ENCODE data around the gene PET100.

Gene PET100

DNA sequence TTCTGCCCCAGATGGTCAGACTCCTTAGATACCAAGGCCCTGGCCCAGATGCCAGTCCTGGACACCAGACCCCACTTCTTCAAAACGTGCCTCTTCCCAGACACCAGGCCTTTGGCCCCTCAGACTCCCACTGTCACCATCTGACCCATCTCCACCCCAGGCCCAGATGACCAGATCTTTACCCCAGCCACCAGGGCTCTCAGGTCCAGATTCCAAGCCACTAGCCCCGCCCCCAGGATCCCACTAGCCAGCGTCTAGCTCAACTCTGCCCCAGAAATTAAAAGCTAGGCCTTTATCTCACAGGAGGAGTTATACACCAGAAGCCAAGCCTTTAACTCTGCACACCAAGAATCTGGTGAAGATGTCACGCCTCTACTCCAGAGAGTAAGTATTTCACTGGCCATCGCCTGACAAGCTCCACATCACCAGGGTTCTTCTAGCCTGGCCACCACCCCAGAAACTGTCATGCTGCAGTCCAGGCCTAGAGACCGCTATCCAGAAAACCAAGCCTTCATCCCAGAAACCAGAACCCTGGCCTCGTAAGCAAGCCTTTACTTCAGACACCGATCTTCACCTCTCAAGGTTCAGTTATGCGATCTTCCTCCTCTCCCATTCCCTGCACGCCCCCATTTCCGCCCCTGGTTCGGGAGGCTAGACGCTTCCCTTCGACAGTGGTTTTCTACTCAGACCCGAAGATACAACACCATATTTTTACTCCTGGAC lies 843 bp upstream of the PET100 start:
- Histone ChIP-seq H3K36me3 (ENCODE audit: control insufficient read depth, insufficient read depth, low read length) (no peaks in the 10 kb centered on the region), H3K9ac (ENCODE audit: low read length) (peak overlapping the region; percentile 97), H3K4me1 (ENCODE audit: control insufficient read depth, insufficient read depth, low read length) (peaks cover 21% of the 10 kb centered on the region), H3K27me3 (ENCODE audit: control insufficient read depth, insufficient read depth, low read length) (no peaks in the 10 kb centered on the region), H3K9me3 (ENCODE audit: control insufficient read depth, low read length) (no peaks in the 10 kb centered on the region), H3K4me3 (ENCODE audit: low read length) (peak overlapping the region; percentile 97)

GRCh38 chr19:7631577-7631976 lies 2.0 kb downstream of the PET100 start:
- H3K9me3 ChIP-seq (ENCODE audit: control insufficient read depth, low read length), result no peaks in the 10 kb centered on the region
- H3K9ac ChIP-seq (ENCODE audit: low read length), result no peak overlapping the region
- no peak overlapping the region for H3K4me3 ChIP-seq (ENCODE audit: low read length)
- no peaks in the 10 kb centered on the region for H3K27me3 ChIP-seq (ENCODE audit: control insufficient read depth, insufficient read depth, low read length)
- H3K4me1 ChIP-seq (ENCODE audit: control insufficient read depth, insufficient read depth, low read length), result peaks cover 21% of the 10 kb centered on the region
- no peaks in the 10 kb centered on the region for H3K36me3 ChIP-seq (ENCODE audit: control insufficient read depth, insufficient read depth, low read length)

DNA sequence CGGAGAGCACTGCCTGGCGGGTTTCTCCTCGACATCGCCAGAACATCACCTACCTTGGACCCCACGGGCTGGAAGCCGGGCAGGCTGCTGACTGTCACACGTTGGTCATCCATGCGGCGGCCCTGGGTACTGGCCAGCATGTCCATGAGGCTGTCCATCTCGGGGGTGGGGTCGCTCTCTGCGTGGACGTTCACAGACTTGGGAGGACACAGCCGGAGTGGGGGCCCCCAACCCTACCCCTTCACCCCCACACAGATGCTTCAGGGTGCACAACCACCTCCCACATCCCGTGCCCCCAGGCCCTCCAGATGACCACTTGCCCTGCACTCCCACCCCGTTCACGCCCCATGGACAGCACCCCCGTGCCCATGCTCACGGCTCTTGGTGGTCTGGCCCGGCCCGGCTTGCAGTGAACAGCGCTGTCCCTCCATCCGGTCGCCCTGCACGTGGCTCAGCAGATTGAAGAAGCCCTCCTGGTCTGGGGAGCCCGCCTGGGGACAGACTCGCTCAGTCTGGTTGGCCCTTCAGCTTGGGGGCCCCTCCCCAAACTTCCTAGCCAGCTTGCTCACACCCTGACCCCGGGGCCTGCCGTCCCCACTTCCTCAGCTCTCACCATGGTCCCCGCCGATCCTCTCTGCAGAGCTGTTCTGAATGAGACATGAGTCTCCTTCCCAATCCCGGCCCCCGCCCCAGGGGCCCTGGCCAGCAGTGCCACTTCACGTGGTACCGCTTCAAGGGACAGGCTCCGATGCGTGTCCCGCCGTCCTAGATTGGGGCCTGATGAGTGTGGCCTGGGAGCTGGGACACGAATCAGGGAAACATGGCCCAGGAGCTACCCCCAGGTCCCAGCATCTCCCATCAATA lies 3.0 kb downstream of the PET100 start:
- H3K4me3 ChIP-seq (ENCODE audit: low read length), result no peak overlapping the region
- H3K36me3 ChIP-seq (ENCODE audit: control insufficient read depth, insufficient read depth, low read length), result no peaks in the 10 kb centered on the region
- no peaks in the 10 kb centered on the region for H3K9me3 ChIP-seq (ENCODE audit: control insufficient read depth, low read length)
- H3K4me1 ChIP-seq (ENCODE audit: control insufficient read depth, insufficient read depth, low read length), result peaks cover 24% of the 10 kb centered on the region
- no peak overlapping the region for H3K9ac ChIP-seq (ENCODE audit: low read length)
- H3K27me3 ChIP-seq (ENCODE audit: control insufficient read depth, insufficient read depth, low read length), result no peaks in the 10 kb centered on the region

DNA sequence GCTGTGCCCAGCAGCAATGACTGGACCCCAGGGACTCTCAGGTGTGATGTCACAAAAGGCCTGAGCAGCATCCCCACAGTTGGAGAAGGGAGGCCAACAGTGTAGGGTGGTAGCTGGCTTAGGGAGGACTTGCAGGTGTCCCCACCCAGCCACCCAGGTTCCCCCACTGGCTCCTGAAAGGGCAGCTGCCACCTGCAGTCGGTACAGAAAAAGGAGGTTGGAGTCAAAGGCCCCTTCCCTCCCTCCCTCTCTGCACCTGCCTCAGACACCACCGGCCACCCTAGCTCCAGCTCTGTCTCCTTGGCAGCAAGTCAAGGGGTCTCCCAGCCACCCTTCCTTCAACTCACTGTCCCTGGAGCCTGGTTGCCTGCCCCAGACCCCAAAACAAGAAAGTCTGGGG lies 4.1 kb downstream of the PET100 start, which contains the start of gene PCP2:
PCP2 (minus strand) TSS at position 22 of the 400 bp plus-strand sequence. CDS start 262 bp downstream, outside the sequence.
- H3K9me3 ChIP-seq (ENCODE audit: control insufficient read depth, low read length), result no peaks in the 10 kb centered on the region
- no peak within 1 kb of the TSS for H3K4me3 ChIP-seq (ENCODE audit: low read length)
- H3K27me3 ChIP-seq (ENCODE audit: control insufficient read depth, insufficient read depth, low read length), result no peaks in the 10 kb centered on the region
- peaks cover 21% of the 10 kb centered on the region for H3K4me1 ChIP-seq (ENCODE audit: control insufficient read depth, insufficient read depth, low read length)
- H3K9ac ChIP-seq (ENCODE audit: low read length), result no peak within 1 kb of the TSS
- H3K36me3 ChIP-seq (ENCODE audit: control insufficient read depth, insufficient read depth, low read length), result no peaks in the 10 kb centered on the region

DNA sequence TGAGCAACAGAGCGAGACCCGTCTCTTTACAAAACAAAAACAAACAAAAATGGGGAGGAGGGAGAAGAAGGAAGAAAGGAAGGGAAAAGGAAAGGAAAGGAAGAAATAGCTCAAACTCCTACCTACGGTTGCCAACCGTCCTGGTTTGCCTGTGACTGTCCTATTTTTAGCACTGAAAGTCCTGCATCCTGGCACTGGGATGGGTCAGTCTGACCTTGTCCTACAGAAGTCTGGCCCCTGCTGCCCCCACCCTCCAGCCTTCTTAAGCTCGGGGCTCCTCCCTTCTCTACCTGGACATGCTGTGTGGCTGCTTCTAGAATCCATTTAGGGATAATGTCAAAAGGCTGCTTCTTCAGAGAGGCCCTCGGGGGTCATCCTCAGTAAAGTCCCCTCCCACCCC lies 6.1 kb downstream of the PET100 start:
- Histone ChIP-seq H3K4me3 (ENCODE audit: low read length) (no peak overlapping the region), H3K27me3 (ENCODE audit: control insufficient read depth, insufficient read depth, low read length) (no peaks in the 10 kb centered on the region), H3K9me3 (ENCODE audit: control insufficient read depth, low read length) (no peaks in the 10 kb centered on the region), H3K4me1 (ENCODE audit: control insufficient read depth, insufficient read depth, low read length) (peaks cover 12% of the 10 kb centered on the region), H3K36me3 (ENCODE audit: control insufficient read depth, insufficient read depth, low read length) (peaks cover 11% of the 10 kb centered on the region), H3K9ac (ENCODE audit: low read length) (no peak overlapping the region)

DNA sequence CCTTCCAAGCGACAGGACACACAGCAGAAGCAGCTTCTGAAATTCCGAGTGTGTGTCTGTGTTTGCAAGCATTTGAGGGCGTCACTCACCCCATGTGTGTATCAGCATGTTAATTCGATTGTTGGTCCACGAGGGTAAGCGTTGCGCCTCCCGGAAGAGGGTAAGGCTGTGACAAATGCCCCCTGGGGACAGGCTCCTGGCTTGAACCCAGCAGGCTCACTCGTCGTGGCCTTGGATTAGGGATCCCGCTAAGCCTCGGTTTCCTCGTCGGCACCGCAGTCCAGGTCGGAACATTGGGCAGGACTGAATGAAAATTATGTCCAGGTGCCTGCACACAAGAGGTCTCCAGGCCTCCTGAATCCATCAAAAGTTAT lies 6.7 kb downstream of the PET100 start:
- Histone ChIP-seq H3K9me3 (ENCODE audit: control insufficient read depth, low read length) (no peaks in the 10 kb centered on the region), H3K36me3 (ENCODE audit: control insufficient read depth, insufficient read depth, low read length) (peaks cover 11% of the 10 kb centered on the region), H3K9ac (ENCODE audit: low read length) (no peak overlapping the region), H3K4me1 (ENCODE audit: control insufficient read depth, insufficient read depth, low read length) (peaks cover 8% of the 10 kb centered on the region), H3K4me3 (ENCODE audit: low read length) (no peak overlapping the region), H3K27me3 (ENCODE audit: control insufficient read depth, insufficient read depth, low read length) (no peaks in the 10 kb centered on the region)

DNA sequence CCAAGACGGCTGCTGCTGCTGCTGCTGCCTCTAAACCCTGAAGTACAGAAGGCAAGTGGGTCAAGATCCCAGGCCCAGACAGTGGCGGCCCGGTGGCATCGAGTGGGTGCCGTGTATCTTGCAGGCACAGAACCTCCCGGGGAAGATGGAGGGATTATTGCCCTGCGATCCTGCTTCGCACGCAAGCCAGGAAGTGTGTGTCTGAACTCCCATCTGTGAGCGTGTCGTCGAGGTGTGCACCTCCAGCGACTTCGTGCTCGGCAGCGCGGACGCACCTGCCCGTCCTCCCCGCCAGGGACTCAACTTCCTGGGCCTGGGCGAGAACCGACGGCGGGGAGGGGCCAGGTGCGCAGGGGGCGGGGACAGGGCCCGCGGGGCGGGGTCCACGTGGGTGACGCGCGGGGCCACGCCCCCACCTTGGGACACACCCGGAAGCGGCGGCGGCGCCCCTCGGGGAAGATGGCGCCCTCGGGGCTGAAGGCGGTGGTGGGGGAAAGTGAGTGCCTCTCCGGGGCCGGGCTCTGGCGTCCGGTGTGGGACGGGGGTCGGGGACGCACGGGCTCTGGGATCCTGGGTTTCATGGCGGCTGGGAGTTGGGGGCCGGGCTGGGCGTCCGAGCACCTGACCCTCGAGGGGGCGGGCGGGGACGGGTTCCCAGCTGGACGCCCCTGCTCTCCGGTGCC lies 7.2 kb downstream of the PET100 start, which contains the start of gene STXBP2:
STXBP2 (plus strand) TSS at position 420 of the 683 bp plus-strand sequence; CDS start at position 460, 40 bp downstream.
- Histone ChIP-seq H3K4me1 (ENCODE audit: control insufficient read depth, insufficient read depth, low read length) (peaks cover 8% of the 10 kb centered on the region), H3K9ac (ENCODE audit: low read length) (peak within 1 kb of the TSS; percentile 93)

DNA sequence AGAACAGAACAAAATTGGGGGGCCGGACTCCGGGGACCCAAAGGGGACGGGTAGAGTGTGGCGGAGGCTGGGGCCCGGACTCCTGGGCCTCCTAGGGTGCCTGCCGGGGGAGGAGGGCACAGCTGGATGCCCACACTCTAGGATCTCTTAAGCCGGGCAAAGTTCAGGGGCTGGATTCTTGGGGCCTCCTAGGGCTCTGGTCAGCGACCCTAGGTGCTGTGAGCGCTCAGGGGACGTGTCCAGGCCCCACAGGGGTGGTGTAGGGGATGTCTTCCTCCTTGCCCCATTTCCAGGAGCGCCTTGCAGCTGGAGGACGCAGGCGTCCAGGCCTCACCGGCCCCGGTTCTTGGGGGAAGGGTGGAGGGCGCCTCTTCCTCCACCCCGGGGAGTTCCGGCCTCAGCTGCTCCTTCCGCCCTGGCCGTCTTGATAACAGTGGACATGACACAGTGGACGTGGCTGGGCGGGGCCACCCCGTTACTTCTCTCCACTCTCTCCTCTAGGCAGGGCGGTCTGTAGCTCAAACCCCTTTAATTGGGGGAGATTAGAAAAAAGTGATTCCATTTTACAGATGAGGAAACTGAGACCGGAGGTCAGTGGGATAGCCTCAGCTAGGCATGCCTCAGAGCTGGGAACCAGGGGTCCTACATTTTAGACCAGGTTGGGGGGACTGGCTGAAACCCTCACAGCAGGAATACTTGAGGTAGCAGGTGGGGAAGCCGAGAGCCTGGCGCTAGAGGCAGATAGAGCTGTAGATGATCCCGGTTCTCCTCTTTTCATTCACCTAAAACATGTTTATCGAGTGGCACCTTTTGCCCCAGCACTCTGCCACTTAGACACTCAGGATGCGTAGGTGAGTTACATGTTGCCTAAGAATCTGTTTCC lies 8.0 kb downstream of the PET100 start:
- Histone ChIP-seq H3K36me3 (ENCODE audit: control insufficient read depth, insufficient read depth, low read length) (peaks cover 11% of the 10 kb centered on the region), H3K4me3 (ENCODE audit: low read length) (peak overlapping the region; percentile 88), H3K4me1 (ENCODE audit: control insufficient read depth, insufficient read depth, low read length) (peaks cover 8% of the 10 kb centered on the region), H3K9ac (ENCODE audit: low read length) (peak overlapping the region; percentile 93), H3K9me3 (ENCODE audit: control insufficient read depth, low read length) (no peaks in the 10 kb centered on the region), H3K27me3 (ENCODE audit: control insufficient read depth, insufficient read depth, low read length) (no peaks in the 10 kb centered on the region)

More for the DNA sequence above, 7.2 kb downstream of the PET100 start, which contains the start of gene STXBP2:
- peak within 1 kb of the TSS; percentile 88 for H3K4me3 ChIP-seq (ENCODE audit: low read length)
- H3K36me3 ChIP-seq (ENCODE audit: control insufficient read depth, insufficient read depth, low read length), result peaks cover 11% of the 10 kb centered on the region
- no peaks in the 10 kb centered on the region for H3K27me3 ChIP-seq (ENCODE audit: control insufficient read depth, insufficient read depth, low read length)
- no peaks in the 10 kb centered on the region for H3K9me3 ChIP-seq (ENCODE audit: control insufficient read depth, low read length)

DNA sequence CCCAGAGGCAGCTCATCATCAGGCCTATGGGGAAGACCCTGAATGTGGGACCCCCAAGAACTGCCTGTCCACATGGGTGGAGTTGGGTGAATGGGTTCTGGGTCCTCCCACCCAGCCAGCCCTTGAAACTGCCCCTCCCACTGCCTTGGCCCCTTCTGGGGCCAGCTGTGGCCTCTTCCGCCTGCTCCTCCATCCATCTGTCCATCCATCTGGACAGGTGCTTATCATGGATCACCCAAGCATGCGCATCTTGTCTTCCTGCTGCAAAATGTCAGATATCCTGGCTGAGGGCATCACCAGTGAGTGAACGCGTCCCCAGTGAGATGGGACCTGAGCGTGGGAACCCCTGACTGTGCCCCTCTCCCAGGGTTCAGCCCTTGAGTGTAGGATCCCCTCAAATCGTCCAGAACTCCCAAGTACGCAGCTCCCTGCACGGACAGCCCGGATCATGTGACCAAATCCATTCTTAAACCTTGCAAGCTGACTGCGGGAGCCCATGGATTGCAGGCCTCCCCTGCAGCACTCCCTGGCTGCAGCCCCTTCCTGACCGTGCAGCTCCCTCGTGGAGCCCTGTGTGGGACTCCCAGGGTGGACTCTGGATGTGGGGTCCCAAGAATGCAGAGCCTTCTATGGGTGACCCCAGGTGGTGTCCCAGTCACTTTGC lies 9.3 kb downstream of the PET100 start:
- Histone ChIP-seq H3K9ac (ENCODE audit: low read length) (no peak overlapping the region), H3K27me3 (ENCODE audit: control insufficient read depth, insufficient read depth, low read length) (no peaks in the 10 kb centered on the region), H3K4me3 (ENCODE audit: low read length) (no peak overlapping the region), H3K4me1 (ENCODE audit: control insufficient read depth, insufficient read depth, low read length) (peaks cover 8% of the 10 kb centered on the region), H3K36me3 (ENCODE audit: control insufficient read depth, insufficient read depth, low read length) (peaks cover 11% of the 10 kb centered on the region), H3K9me3 (ENCODE audit: control insufficient read depth, low read length) (no peaks in the 10 kb centered on the region)

DNA sequence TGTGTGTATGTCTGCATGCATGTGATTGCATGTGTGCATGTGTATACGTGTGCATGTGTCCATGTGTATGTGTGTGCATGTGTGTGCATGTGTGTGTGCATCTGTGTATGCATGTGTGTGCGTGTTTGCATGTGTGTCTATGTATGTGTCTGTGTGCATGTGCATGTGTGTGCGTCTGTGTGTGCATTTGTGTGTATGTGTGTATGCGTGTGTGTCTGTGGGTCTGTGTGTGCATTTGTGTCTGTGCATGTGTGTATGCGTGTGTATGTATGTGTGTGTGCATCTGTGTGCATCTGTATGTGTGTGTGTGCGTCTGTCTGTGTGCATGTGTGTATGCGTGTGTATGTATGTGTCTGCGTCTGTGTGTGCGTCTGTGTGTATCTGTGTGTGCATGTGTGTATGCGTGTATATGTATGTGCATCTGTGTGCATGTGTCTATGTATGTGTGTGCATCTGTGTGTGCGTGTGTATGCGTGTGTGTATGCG lies 10.3 kb downstream of the PET100 start:
- H3K27me3 ChIP-seq (ENCODE audit: control insufficient read depth, insufficient read depth, low read length), result no peaks in the 10 kb centered on the region
- no peak overlapping the region for H3K4me3 ChIP-seq (ENCODE audit: low read length)
- peaks cover 11% of the 10 kb centered on the region for H3K36me3 ChIP-seq (ENCODE audit: control insufficient read depth, insufficient read depth, low read length)
- H3K4me1 ChIP-seq (ENCODE audit: control insufficient read depth, insufficient read depth, low read length), result peaks cover 8% of the 10 kb centered on the region
- H3K9ac ChIP-seq (ENCODE audit: low read length), result no peak overlapping the region
- no peaks in the 10 kb centered on the region for H3K9me3 ChIP-seq (ENCODE audit: control insufficient read depth, low read length)

DNA sequence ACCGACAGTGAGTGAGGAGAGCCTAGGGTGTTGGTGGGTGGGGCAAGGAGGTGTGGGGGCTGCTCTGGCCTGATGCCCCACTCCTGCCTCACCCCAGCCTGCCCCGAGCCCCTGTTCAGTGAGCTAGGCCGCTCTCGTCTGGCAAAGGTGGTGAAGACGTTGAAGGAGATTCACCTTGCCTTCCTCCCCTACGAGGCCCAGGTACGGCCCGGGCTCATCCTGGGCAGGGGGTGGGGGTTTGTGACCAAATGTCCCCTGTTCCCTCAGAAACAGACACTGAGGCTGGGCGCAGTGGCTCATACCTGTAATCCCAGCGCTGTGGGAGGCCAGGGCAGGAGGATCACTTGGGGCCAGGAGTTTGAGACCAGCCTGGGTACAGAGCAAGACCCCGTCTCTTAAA lies 11.2 kb downstream of the PET100 start:
- Histone ChIP-seq H3K4me1 (ENCODE audit: control insufficient read depth, insufficient read depth, low read length) (peaks cover 8% of the 10 kb centered on the region), H3K36me3 (ENCODE audit: control insufficient read depth, insufficient read depth, low read length) (peaks cover 11% of the 10 kb centered on the region), H3K4me3 (ENCODE audit: low read length) (no peak overlapping the region), H3K9ac (ENCODE audit: low read length) (no peak overlapping the region), H3K27me3 (ENCODE audit: control insufficient read depth, insufficient read depth, low read length) (no peaks in the 10 kb centered on the region), H3K9me3 (ENCODE audit: control insufficient read depth, low read length) (no peaks in the 10 kb centered on the region)

Measured in mucosa of stomach (tissue), 1 donor.